ENCODE results near the gene POU4F3. TPM values are rescaled to one million over a fixed set of nuclear protein-coding genes. Genes with fewer than 3 reads are reported as not detected.

The POU4F3 gene
- total RNA-seq, 1 donor from 2014 or later: 0.22 TPM

DNA sequence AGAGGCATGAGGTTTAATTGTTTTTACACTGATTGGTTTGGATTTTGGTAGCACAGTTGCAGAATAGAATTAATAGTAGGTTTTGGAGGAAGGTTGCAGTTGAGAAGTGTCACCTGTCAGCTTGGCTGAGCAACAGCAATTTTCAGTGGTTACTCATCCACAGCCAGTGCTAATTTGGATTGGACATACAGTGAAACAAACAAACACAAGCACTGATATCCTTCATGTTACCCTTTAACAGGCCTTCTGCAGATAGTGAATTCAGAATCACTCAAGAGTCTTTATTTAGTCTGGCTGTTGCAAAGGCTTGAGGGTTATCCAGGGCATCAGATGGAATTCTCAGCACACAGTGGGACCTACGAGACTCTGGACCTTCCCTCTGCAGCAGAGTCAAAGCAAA, 31.8 kb upstream of the POU4F3 start:
- no peaks in the 10 kb centered on the region for H3K4me1 Mint-ChIP-seq
- no peaks in the 10 kb centered on the region for H3K27me3 Mint-ChIP-seq (ENCODE audit: insufficient read depth, low read depth)
- no peak overlapping the region for H3K27ac Mint-ChIP-seq
- H3K4me3 Mint-ChIP-seq: no peak overlapping the region
- H3K27ac ChIP-seq: no peak overlapping the region
- no peaks in the 10 kb centered on the region for H3F3A ChIP-seq (ENCODE audit: low read depth)
- no peaks in the 10 kb centered on the region for H3K9me3 Mint-ChIP-seq
- H2AFZ ChIP-seq (replicated peaks): no peak overlapping the region
- no peaks in the 10 kb centered on the region for H4K20me1 ChIP-seq (ENCODE audit: low read depth)
- peaks cover 12% of the 10 kb centered on the region for H3K4me1 ChIP-seq
- no peaks in the 10 kb centered on the region for H3K36me3 ChIP-seq
- no peak for DNase-seq (ENCODE audit: low spot score)
- H3K9ac ChIP-seq: no peak overlapping the region
- TF ChIP-seq EZH2 (IDR thresholded peaks at IDR 0.05): no peak
- TF ChIP-seq EZH2phosphoT487 (IDR thresholded peaks at IDR 0.05): no peak
- no peaks in the 10 kb centered on the region for H3K36me3 Mint-ChIP-seq
- no peaks in the 10 kb centered on the region for H3K79me2 ChIP-seq (ENCODE audit: low read depth)
- H3K4me3 ChIP-seq: no peak overlapping the region
- H3K27me3 ChIP-seq: peaks cover 19% of the 10 kb centered on the region
- no peaks in the 10 kb centered on the region for H3K9me3 ChIP-seq (ENCODE audit: low read depth)
- no peak overlapping the region for H3K4me2 ChIP-seq

GRCh38 chr5:146307796-146308195, 30.8 kb upstream of the POU4F3 start:
- no peaks in the 10 kb centered on the region for H3K4me1 Mint-ChIP-seq
- no peak overlapping the region for H3K4me2 ChIP-seq
- H3K4me3 ChIP-seq: no peak overlapping the region
- peaks cover 11% of the 10 kb centered on the region for H3K4me1 ChIP-seq
- no peak for TF ChIP-seq EZH2 (IDR thresholded peaks at IDR 0.05)
- no peak for TF ChIP-seq CTCF (IDR thresholded peaks at IDR 0.05)
- TF ChIP-seq EZH2phosphoT487 (IDR thresholded peaks at IDR 0.05): no peak
- no peaks in the 10 kb centered on the region for H3K36me3 Mint-ChIP-seq
- peaks cover 13% of the 10 kb centered on the region for H3K27me3 ChIP-seq
- no peaks in the 10 kb centered on the region for H3F3A ChIP-seq (ENCODE audit: low read depth)
- H3K9me3 Mint-ChIP-seq: no peaks in the 10 kb centered on the region
- no peak for DNase-seq (ENCODE audit: low spot score)
- H3K4me3 Mint-ChIP-seq: no peak overlapping the region
- H3K36me3 ChIP-seq: no peaks in the 10 kb centered on the region
- no peaks in the 10 kb centered on the region for H3K27me3 Mint-ChIP-seq (ENCODE audit: insufficient read depth, low read depth)
- H3K27ac Mint-ChIP-seq: no peak overlapping the region
- no peak overlapping the region for H2AFZ ChIP-seq (replicated peaks)
- no peaks in the 10 kb centered on the region for H3K9me3 ChIP-seq (ENCODE audit: low read depth)
- no peak overlapping the region for H3K9ac ChIP-seq
- no peaks in the 10 kb centered on the region for H4K20me1 ChIP-seq (ENCODE audit: low read depth)
- H3K27ac ChIP-seq: no peak overlapping the region
- H3K79me2 ChIP-seq (ENCODE audit: low read depth): no peaks in the 10 kb centered on the region

- DNase-seq (ENCODE audit: low spot score): no peak
- no peak overlapping the region for H3K4me3 ChIP-seq
- no peak overlapping the region for H2AFZ ChIP-seq (replicated peaks)
- H3K36me3 ChIP-seq: no peaks in the 10 kb centered on the region
- no peak overlapping the region for H3K9ac ChIP-seq
- TF ChIP-seq CTCF (IDR thresholded peaks at IDR 0.05) (no peak), EZH2phosphoT487 (IDR thresholded peaks at IDR 0.05) (no peak), EZH2 (IDR thresholded peaks at IDR 0.05) (no peak)
- H3K36me3 Mint-ChIP-seq: no peaks in the 10 kb centered on the region
- H3K9me3 ChIP-seq (ENCODE audit: low read depth): no peaks in the 10 kb centered on the region
- peaks cover 7% of the 10 kb centered on the region for H3K4me1 ChIP-seq
- no peak overlapping the region for H3K4me3 Mint-ChIP-seq
- no peak overlapping the region for H3K4me2 ChIP-seq
- H3K27ac Mint-ChIP-seq: no peak overlapping the region
- no peaks in the 10 kb centered on the region for H3F3A ChIP-seq (ENCODE audit: low read depth)
- H3K27me3 Mint-ChIP-seq (ENCODE audit: insufficient read depth, low read depth): peaks cover 3% of the 10 kb centered on the region
- no peaks in the 10 kb centered on the region for H4K20me1 ChIP-seq (ENCODE audit: low read depth)
- no peaks in the 10 kb centered on the region for H3K4me1 Mint-ChIP-seq
- no peak overlapping the region for H3K27ac ChIP-seq
- H3K9me3 Mint-ChIP-seq: no peaks in the 10 kb centered on the region
- H3K79me2 ChIP-seq (ENCODE audit: low read depth): no peaks in the 10 kb centered on the region
- no peaks in the 10 kb centered on the region for H3K27me3 ChIP-seq
Measured at GRCh38 chr5:146310540-146310939, 28.1 kb upstream of the POU4F3 start.

DNA sequence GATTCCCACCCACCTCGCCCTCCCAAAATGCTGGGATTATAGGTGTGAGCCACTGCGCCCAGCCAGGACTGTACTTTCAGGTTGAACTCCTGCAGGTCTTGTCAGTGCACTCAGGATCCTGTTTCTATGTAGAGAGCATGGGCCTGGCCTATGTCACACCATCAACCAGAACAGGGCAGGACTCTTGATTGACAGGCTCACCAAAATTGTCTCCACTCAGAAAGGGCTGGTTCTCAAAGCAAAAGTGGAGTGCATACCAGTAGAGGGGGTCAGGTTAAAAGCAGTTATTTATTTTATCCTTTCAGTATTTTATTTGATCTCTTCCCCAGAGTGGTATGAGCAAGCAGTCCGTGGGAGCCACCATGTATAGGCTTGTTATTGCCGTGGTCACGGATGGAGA, 27.4 kb upstream of the POU4F3 start:
- no peaks in the 10 kb centered on the region for H3K4me1 Mint-ChIP-seq
- H3K27me3 Mint-ChIP-seq (ENCODE audit: insufficient read depth, low read depth): peaks cover 5% of the 10 kb centered on the region
- Histone ChIP-seq H3K27ac (no peak overlapping the region), H3K4me2 (no peak overlapping the region), H3K36me3 (no peaks in the 10 kb centered on the region), H2AFZ (replicated peaks) (no peak overlapping the region), H3K4me3 (no peak overlapping the region), H3K79me2 (ENCODE audit: low read depth) (no peaks in the 10 kb centered on the region), H4K20me1 (ENCODE audit: low read depth) (no peaks in the 10 kb centered on the region), H3F3A (ENCODE audit: low read depth) (no peaks in the 10 kb centered on the region), H3K27me3 (no peaks in the 10 kb centered on the region), H3K4me1 (peaks cover 7% of the 10 kb centered on the region), H3K9ac (no peak overlapping the region), H3K9me3 (ENCODE audit: low read depth) (no peaks in the 10 kb centered on the region)
- H3K36me3 Mint-ChIP-seq: no peaks in the 10 kb centered on the region
- DNase-seq (ENCODE audit: low spot score): no peak
- no peak overlapping the region for H3K27ac Mint-ChIP-seq
- H3K4me3 Mint-ChIP-seq: no peak overlapping the region
- no peak for TF ChIP-seq CTCF (IDR thresholded peaks at IDR 0.05)
- TF ChIP-seq EZH2 (IDR thresholded peaks at IDR 0.05): no peak
- no peak for TF ChIP-seq EZH2phosphoT487 (IDR thresholded peaks at IDR 0.05)
- no peaks in the 10 kb centered on the region for H3K9me3 Mint-ChIP-seq

All from neural progenitor cell (in vitro differentiated cells).